ENCODE results near the gene ATG4C.
"Not testable (repeated sequence)": the region's sequence is repeated elsewhere in the genome, so short reads cannot be mapped to it uniquely, and the experiment has no call there.

ATG4C gene

DNA sequence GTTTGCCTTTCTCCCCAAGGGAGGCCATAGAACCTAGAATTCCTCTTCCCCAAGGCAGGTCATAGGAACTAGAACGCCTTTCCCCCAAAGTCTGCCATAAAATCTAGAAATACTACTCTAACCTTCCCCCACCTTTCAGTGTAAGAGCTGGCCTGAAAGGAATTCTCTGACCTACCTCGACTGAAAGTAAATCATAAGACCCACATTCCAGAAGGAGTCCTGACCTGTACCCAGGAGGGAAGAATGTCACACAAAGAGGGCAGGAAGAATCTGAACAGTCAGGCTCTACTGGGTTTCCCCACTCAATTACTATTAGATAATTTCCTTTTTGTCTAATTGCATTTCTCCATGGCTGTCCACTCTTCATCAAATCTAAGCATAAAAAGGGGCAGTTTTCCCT, 5.7 kb upstream of the ATG4C start:
- DNase-seq: no peak

- no peak for DNase-seq
Measured at GRCh38 chr1:62781841-62782543, 1.9 kb upstream of the ATG4C start.

- not testable (repeated sequence) for DNase-seq
Measured at GRCh38 chr1:62782544-62783212, 1.3 kb upstream of the ATG4C start.

- no peak for DNase-seq
Measured at GRCh38 chr1:62784509-62785365, 805 bp downstream of the ATG4C start.

- no peak for DNase-seq
Measured at GRCh38 chr1:62790716-62791115, 6.8 kb downstream of the ATG4C start.

DNA sequence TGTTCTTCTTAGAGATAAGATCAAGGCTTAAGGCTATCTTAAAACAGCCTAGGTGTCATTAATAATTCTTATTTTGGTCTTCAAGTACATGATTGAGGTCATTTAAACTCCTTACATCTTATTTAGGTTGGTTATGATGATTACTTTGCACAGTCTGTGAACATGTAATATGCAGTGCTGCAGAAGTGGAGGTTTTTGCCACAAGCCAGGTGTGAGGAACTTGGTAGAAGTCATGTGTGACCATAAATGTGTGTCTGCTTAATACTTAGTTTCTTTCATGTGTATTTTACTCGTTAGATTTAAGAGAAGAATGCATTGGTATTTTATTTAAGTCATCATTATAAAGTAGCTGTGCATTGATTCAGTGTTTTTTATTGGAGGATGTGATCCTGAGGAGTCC, 10.1 kb downstream of the ATG4C start:
- no peak for DNase-seq

GRCh38 chr1:62796221-62796620, 12.3 kb downstream of the ATG4C start:
- no peak for DNase-seq

DNA sequence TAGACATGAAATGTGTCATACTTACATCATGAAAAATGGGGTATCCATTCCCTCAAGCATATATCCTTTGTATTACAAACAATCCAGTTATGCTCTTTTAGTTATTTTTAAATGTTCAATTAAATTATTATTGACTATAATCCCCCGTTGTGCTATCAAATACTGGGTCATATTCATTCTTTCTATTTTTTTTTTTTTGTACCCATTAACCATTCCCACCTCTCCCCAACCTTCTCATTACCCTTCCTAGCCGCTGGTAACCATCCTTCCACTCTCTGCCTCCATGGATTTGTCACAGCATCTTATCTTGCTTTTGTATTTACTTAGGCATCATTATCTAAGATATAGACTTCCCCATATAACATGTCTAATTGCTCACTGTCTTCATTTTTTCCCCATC, 15.8 kb downstream of the ATG4C start:
- DNase-seq: no peak

DNA sequence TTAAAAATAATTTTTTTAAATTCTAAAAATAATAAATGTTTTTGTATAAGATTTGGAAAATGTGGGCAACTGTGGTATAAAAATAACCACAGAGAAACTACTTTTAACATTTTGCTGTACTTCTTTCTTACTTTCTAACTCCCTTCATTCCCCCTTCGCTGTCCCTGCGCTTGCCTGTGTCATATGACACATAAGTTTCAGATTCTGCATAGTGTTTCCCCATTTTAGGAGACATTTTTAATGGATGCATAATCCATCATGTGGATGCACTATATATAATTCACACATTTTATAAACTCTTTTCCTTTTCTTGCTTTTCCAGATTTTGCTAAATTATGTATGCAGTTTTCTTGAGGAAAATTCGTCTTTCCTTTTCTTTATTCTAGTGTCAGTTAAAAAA, 16.3 kb downstream of the ATG4C start:
- no peak for DNase-seq

GRCh38 chr1:62800825-62801306, 16.9 kb downstream of the ATG4C start:
- DNase-seq: no peak

- no peak for DNase-seq
Measured at GRCh38 chr1:62809788-62810187, 25.9 kb downstream of the ATG4C start.

GRCh38 chr1:62810420-62811274, 26.7 kb downstream of the ATG4C start:
- no peak for DNase-seq

GRCh38 chr1:62823556-62823955, 39.6 kb downstream of the ATG4C start:
- DNase-seq: no peak

DNA sequence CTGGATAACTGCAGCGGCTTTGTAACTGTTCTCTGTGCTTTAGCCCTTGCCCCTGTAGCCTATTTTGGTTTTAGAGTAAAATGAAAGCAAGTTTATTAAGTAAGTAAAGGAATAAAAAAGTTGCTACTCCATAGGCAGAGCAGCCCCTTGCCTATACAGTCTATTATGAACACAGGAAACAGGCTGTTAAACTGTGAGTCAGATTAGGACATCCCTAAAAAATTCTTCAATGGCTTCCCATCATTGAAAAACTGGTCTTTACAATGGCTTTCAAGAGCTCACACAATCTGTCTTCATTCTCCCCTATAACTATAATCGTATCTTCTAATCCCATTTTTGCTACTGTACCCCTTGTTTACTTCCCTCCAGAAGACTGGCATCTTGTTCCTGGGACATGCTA, 43.0 kb downstream of the ATG4C start:
- DNase-seq: no peak

DNA sequence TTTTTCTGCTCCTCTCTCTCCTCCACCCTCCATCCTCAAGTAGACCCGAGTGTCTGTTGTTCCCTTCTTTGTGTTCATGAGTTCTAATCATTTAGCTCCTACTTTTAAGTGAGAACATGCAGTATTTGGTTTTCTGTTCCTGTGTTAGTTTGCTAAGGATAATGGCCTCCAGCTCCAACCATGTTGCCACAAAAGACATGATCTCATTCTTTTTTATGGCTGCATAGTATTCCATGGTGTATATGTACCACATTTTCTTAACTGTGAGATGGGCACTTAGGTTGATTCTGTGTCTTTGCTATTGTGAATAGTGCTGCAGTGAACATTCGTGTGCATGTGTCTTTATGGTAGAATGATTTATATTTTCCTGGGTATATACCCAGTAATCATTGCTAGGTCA, 43.9 kb downstream of the ATG4C start:
- DNase-seq: not testable (repeated sequence)

DNA sequence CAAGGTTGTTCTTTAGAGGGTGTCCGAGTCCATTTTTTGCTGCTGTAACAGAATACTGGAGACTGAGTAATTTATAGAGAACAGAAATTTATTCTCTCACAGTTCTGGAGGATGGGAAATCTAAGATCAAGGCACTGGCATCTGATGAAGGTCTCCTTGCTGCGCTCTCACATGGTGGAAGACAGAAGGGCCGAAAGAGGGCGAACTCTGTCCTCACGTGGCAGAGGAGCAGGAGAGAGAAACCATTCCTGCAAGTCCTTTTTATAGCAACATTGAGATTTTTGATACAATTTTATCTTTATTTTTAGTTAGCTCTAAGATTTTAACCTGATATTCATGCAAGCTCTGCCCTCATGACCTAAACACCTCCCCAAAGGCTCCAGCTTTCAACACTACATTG, 48.3 kb downstream of the ATG4C start:
- DNase-seq: no peak

DNA sequence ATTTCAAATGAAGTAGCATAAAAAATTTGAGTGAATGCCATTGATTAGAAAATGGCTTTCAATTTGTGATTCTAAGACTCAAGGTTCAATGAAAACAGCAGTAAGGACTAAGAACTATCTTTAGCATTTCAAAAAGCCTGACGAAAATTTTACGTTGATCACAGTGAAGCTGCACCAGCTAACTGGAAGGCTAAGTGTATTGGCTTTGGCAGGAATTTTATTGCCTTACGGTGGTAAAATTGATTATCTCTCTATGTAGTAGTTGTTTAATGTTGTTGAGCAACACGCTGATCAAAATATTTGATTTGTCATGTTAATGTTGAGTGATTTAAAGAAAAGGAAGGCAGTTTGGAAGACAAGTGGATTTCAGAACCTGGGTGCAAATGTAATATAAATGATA, 49.6 kb downstream of the ATG4C start:
- no peak for DNase-seq

DNA sequence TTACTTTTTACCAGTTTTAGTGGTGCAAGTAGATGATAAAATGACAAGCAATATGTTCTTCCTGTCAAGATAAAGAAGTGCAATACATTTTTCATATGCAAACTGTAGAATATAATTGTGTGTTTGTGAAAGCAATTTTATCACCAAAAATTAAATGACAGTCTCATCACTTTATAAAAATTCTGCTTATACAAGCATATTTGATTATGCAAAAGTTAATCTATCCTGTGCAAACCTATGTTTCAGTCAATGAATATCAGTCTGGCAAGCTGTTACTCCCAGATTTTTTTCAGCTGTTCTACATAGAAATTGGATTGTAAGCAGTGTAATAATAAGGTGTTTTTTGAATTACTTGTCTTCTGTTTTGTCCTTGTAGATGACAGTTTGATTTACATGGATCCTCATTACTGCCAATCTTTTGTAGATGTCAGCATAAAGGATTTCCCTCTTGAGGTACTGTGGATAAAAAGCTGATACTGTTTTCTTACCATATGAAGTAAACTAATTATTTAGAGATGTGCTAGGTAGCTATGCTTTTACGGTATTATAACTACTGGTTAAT, 50.5 kb downstream of the ATG4C start:
- DNase-seq: no peak

DNA sequence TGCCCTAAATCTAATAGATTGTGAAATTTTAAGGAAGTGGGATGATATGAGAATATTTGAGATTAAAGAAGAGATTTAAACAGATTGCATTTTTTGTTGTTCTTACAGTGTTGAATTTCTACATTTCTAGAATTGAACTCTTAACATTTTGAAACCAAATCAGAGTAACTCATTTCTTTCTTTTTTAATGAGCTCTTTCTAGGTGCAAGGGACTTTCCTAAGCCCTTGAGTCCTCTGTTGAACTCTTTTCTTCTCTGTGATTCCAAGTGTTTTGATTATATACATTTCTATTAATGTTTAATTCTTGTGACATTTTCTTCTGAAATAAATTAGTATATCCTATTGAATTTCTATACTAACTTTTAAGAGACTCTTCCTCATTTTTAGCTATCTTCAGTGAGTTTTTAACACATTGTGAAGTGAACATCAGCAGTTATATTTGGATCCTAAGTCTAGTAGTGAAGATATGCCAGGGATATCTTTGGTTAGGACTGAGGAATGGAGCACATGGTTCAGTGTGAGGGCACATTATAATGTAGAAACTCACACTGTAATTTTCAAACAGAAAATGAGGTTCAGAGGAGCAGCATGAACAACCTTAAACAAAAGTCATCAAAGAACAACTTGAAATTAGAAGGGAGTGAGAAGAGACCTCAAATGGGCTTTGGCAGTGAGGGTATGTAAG, 53.1 kb downstream of the ATG4C start:
- no peak for DNase-seq

GRCh38 chr1:62840555-62840954, 56.6 kb downstream of the ATG4C start:
- DNase-seq: no peak

- peak in 1 of 2 donors; percentile 27 for DNase-seq
Measured at GRCh38 chr1:62841587-62842169, 57.7 kb downstream of the ATG4C start.
